CD4-positive, alpha-beta T cell treated with Interleukin-17A for 4 hours (primary cell): ENCODE data around the gene FBLN2.
"Not testable (repeated sequence)": the region's sequence is repeated elsewhere in the genome, so short reads cannot be mapped to it uniquely, and the experiment has no call there.

Experiments used
- DNase-seq: peaks from one replicate; pipeline ENCODE4 v3.0.0-alpha.2; 2020; ENCODE audit warnings: mixed read lengths

FBLN2 gene

DNA sequence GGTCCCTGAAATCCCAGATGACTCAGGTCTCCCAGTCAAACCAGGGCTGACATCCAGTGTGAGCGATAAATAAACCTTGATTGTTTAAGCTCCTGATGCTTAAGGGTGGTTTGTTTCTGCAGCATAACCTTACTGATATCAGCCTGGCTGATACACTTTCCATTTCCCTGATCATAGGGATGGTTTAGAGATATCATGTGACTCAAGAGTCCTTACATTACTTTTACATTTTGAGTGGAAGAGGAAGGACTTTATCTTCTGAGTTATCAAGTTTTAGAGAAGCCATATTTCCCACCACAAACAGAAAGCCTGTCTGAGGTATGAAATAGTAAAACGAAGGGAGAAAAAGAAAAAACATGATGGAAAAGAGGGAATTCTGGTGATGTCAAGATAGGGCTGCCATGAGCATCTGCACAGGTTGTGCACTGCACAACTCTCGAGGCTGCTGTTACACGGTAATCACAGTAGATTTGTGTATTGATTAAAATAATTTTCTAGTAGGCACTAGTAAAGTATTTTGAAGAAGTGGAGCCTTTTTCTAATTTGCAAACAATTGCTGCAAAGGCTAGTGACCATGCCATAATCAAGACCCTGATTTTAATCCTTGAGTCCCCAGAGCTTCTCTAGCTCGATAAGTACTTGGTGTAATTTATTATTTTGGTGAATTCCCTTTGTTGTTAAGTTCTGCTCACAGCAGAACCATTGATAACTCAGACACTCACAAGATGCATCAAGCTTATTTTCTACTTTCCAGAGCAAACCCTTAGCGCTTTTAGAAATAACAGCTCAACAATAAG, 34.1 kb upstream of the FBLN2 start:
- DNase-seq: no peak

DNA sequence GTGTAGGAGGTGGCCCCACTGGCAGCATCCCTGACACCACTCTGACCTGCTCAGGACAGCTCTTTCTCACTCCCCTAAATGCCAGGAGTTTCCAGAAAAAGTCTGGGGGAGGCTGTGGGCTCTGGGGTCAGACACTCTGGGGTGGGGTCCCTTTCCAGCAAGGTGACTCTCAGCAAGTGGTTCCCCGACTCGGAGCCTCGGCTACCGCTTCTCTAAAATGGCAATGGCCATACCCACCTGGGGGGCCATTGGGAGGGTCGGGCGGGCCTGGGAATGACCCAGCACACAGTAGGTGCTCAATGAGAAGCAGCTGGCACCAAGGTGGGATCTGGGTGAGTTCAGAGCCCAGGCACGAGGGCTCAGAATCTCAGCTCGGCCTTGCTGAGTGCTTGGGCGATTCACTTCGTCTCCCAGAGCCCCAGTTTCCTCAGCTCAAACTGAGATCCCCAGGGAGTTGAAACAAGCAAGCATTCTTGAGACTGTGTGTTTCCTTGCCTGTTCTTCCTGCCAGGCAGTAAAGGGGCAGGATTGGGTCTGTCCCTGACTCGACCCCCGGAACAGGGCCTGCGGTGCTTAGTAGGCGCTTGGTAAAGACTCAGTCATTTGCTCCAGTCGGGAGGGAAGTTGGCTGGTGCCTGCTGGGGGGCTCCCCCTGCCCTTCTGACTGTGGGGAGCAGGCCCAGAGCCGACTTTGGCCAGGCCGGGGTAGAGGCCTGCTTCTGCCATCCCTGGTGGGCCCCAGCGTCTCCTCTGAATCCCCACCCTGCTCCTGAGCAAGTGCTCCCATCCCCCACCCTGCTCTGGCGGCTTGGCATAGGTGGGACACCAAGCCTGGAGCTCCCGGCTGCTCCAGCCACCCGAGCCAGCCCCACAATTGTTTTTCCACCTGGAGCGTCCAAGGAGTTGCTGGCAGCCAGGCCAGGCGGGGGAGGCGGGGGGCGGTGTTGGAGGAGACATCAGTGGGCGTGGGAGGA, 32.9 kb upstream of the FBLN2 start:
- DNase-seq: no peak

DNA sequence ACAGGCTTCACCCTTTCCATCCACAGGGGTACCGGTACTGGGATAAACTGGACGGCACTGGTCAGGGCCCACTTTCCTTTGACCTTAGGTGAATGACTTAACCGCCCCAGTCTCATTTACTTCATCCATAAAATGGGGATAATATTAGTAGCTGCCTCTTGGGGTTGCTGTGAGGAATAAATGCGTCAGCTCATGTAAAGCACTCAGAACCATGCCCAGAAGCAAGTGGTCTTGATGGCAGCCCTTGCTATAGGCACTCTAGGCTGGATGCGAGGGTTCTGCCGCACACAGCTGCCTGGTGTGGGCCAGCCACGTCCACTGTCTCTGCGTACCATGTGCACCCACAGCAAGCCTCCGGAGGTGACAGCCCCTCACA, 32.2 kb upstream of the FBLN2 start:
- no peak for DNase-seq

DNA sequence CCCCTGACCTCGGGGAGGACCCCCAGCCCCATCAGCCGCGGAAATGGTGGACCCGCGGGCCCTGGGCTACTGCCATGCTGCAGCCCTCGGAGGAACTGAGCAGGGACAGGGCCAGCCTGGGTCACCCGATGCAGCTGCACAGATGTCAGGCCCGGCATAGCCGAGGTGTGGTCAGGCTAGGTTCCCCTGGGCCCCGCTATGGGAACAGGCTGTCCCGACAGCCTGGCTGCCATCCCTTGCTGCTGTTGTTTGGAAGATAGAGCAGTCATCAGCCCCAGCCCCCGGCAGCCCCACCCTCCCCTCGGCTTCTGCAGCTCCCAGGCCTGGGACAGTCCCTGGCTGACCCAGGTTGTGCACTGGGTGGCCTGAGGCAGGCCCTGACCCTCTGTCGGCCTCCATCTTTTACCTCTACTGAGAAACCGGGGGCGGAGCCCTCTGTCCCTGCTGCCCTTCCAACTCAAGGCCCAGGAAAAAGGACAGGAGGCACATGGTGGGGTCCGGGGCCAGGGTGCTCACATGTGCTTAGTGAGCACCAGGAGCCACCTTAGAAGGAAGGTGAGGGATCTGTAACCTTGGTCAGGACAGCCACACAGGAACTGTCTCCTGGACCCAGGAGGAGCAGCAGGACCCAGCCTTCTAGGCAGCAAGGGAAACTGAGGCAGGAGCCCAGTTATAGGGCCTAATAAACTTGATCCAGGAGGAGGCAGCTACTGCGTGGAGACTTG, 31.5 kb upstream of the FBLN2 start:
- DNase-seq: no peak

DNA sequence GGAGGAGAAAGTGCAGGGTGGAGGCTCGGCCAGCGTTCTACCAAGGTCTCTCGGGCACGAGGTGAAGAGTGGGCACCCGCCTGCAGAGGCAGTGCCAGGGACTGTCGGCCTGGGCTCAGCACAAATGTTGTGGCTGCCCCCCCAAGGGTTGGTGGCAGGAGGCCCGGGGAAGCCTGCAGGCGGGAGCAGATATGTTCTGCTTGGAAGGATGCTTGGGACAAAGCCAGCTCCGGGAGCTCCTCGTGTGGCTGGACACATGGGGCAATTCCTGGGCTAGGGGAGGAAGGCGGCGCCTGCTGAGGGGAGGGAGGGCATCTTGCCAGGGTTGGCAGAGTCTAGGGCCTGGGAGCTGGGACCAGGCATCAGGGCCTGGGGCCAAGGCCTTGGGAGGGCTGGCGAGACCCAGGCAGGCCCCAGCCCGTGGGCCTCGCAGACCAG, 30.4 kb upstream of the FBLN2 start:
- no peak for DNase-seq

DNA sequence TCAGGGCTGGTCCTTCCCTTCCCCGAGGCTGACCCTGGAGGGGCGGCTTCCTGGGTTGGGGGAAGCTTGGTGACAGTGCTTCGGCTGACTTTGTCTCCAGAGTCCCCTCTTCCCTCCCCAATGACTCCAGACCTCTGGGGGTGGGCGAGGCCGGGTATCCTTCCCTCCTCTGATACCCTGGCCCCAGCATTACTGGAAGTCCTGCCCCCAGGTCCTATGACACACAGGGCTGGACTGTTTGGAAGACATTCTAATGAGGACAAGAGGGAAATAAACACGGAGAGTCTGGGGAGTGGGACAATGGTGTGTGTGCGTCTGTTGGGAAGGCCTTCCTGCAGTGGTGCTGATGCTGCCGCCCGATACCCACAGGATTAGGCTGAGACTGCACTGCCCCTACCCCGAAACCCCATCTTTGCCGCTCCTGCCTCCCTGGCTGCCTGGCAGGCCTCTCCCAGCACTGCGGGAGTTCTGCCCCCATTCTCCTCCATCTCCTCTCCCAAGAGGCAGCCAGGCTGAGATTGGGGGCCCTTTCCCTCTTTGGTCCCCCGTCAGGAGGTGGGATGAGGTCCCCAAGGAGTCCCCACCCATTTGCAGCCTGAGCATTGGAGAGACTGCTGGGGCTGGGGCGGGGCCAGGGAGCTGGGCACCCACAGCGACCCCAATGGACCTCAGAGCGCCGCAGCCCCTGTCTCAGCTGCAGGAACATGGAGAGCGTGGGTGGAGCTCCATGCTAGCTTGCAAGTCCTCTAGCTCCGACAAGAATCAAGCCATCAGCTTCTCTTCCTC, 29.7 kb upstream of the FBLN2 start:
- no peak for DNase-seq

DNA sequence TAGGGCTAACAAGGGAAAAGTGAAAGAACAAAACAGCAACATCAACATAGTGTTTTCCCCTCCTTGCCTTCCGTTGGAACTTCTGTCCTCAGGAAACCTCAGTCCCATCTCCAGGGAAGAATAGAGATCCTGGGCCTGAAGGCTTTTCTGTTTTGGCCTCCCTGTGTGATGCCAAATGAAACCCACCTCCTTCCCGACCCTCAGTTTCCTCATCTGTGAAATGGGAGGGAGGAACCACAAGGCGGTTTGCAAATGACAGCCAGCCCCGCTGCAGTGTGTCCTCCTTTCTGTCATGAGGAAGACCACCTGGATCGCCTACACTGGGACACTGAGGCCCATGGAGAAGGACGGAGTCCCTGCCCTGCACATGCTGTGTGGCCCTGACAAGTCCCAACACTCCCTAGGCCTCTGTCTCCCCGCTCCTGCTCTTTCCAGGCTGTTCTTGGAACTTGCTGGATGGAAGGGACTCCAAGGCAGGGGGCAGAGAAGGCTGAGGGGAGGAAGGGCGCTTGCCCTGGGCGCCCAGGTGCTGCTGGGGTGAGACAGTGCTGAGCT, 28.5 kb upstream of the FBLN2 start:
- no peak for DNase-seq

DNA sequence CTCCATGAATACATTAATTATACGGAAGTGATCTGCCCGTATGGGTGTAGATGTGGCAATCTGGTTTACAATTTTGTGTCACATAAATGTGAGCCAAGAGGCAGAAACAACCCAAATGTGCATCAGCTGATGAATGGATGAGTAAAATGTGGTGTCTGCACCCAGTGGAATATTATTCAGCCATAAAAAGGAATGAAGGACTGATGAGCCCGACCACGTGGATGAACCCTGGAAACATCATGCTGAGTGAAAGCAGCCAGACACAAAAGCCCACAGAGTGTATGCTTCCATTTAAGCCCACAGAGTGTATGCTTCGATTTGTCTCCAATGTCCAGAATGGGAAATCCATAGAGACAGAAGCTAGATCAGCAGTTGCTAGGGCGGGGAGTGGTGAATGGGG, 27.6 kb upstream of the FBLN2 start:
- DNase-seq: no peak

DNA sequence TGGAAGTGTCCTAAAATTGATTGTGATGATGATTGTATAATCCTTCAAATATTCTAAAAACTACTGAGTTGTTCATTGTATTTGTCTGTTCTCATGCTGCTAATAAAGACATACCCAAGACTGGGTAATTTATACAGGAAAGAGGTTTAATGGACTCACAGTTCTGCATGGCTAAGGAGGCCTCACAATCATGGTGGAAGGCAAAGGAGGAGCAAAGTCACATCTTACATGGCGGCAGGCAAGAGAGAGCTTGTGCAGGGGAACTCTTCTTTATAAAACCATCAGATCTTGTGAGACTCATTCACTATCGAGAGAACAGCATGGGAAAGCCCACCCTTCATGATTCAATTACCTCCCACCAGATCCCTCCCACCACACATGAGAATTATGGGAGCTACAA, 27.2 kb upstream of the FBLN2 start:
- not testable (repeated sequence) for DNase-seq

DNA sequence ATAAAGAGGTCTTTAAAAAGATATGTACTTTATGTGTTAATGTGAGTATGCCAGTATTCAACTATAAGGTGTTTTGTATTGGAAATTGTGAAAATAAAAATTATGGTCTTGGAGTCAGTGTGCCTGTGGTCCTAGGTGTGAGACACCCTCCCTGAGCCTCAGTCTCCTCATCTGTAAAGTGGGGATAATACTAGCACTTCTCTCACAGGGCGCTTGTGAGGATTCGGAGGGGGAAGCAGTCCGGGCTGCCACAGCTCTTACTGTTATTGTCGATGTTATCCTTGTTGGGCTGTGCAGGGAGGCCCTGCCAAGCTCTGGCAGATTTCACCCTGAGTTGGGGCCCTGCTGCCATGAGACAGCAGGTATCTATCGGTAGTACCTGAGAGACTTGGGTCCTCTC, 26.7 kb upstream of the FBLN2 start:
- DNase-seq: no peak

DNA sequence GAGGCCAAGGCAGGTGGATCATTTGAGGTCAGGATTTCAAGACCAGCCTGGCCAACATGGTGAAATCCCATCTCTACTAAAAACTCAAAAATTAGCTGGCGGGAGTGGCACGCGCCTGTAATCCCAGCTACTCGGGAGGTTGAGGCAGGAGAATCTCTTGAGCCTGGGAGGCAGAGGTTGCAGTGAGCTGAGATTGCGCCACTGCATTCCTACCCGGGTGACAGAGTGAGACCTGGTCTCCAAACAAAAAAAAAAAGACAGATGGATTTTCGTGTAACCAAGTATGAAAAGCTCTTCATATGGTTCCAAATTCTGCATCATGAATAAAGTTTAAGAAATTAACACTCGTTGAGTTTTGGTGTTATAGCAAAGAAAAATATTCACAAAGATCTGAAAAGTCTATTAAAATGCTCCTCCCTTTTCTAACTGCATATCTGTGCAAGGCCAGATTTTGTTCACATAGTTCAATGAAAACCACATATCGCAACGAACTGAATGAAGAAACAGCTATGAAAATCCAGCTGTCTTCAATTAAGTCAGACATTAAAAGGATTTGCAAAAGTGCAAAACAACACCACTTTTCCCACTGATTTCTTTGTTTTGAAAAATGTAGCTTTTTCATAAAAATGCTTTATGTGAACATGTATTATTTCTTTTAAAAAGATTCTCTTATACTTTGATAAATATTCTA, 23.8 kb upstream of the FBLN2 start:
- no peak for DNase-seq

DNA sequence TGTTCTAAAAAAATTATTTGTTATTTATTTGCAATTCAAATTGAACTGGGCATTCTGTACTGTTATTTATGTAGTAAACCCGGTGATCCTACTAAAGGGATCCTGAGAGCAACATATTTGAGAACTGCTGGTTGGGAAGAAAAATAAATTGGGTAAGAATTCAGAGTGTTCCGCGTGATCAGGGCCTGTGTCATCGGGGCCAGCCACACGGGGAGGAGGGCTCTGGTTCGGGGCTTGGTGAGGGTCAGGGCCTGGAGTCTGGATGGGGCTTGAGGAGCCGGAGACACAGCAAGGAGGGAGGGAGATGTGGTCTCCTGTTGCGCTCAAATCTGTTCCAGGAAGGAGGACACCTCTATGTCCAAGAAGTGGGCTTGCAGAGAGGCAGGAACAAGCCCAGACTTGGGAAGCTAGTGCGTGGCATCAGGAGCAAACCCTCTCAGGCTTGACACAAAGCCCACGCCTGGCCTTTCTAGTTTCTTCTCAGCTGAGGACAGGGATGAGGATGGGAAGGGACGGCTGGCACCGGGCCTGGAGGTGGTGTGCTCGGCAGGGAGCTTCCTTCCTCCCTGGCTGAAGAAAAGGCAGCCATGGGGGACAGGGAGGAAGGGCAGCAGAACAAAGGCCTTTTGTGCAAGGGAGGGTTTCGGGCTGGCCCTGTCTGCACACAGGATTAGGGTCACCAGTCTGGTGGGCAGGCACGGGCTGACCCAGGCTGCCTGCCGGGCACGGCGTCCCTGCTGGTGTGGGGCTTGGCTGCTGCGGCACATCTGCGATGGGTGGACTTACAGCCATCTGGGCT, 22.9 kb upstream of the FBLN2 start:
- DNase-seq: no peak

DNA sequence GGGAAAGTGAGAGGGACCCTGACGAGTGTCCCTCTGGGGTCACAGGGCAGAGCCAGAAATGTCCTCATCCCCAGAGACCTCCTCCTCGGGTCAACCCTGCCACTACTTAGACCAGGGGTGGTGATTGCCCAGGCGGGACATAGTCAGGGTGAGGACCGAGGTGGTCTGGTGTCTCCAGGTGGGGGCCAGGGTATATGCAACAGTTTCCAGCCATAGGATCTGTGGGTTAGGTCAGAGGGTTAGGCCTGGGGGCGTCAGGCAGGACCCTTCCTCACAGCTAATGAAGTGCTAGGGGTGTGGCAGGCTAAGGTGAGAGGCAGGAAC, 22.3 kb upstream of the FBLN2 start:
- no peak for DNase-seq

DNA sequence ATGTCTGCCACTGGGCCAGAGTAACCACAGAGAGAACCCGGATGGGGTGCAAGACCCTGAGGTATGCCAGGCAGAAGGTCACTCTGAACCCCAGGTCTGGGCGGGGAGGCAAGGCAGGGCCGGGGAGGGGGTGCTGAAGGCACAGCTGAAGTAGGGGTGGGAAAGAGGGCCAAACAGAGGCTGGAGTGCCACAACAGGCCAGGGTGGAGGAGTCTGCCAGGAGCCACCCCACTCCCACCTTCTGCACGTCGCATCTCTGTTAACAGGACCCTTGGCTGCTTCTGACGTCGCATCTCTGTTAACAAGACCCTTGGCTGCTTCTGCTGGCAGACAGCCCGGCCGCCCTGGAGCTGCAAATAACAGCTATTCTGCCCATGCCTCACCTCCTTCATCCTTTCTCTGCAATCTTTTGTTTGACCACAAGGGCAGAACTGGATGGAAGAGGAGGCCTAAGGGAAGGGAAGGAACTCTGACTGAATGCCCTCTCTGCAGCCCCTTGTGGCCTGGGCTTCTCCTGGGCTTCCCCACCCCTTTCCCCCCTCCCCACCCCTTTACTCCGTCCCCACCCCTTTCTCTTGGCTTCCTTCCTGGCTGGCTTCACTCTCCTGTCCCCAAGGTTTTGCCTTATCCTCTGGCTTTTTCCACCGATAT, 20.6 kb upstream of the FBLN2 start:
- no peak for DNase-seq

DNA sequence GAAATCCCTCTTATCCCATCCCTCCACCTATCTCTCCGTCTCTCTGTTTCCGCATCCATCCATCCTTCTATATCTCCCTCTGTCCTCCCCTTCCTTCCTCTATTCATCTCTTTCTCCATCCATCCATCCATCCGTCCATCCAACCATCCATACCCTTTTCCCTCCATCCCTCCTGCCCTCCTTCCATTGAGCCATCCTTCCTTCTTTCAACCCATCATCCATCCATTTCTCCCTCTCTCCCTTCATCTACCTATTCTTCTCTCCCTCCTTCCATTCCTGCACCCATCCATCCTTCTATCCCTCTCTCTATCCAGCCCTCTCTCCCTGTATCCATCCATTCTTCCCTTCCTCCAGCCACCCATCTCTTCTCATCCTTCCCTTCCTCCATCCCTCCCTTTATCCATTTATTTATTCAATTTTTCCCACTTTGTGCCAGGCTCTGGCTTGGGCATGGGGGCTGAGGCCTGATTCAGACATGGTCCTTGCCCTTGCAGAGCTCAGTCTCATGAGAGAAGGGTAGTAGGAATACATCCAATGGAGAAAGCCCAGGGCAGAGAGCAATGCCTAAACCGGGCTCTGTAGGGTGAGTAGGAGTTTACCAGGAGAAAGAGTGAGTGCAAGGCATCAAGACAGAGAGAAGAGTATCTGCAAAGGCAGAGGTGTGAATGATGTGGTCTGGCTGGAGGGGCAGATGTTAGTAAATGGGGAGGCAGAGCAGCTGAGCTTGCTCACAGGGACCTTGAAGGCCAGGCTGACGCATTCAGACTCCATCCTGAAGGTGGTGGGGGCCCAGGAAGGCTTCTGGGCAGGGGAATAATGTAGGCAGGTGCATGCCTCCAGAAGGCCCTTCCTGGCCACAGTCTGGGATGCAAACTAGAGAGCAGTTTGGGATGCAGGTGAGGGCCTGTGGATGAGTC, 19.5 kb upstream of the FBLN2 start:
- DNase-seq: no peak

DNA sequence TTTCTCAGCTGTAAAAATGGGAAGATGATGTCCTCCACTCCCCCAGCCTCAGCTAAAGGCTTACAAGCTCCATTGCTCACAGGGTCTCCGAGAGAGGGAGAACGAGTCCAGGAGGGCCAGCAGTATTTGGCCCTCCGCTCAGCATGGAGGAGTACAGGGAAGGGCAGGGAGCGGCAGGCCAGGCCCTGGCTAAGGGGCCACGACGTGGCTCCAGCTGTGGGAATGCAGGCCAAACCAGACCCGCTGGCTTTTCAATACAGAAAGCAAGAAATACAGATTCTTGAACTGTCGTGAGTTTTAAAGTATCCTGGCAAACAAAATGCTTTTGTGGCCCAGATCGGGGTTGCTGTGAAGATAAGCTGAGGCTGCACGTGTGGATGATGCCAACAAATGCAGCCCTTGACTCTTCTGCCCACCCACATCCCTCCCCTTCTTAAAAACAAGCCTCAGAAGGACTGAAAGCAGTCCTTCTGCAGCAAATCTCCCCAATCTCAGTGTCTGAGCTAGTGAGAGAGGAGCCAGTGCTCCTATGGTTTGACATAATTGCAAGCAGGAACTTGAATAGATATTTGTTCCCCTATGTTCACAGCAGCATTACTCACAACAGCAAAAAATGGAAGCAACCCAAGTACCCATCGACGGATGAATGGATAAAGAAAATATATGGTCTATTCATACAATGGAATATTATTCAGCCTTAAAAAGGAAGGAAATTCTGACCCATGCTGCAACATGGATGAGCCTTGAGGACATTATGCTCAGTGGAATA, 18.5 kb upstream of the FBLN2 start:
- DNase-seq: no peak

DNA sequence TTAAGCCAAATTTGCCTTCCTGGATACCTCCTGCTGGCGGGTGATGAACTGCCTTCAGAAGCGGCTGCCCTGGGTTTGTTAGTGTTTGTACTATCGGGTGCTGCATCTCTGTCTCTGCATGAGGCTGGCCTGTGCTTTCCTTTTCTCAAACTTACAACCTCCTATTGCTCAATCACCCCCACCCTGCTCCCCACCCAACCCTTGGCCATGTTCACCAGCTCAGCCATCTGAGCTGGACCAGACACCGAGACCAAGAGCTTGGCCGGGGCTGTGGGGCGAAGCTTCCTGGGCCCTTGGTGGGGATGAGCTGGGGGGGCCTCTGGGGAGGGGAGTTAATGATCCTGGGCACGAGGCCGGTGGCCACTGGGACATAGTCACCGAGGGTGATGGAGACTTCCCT, 16.8 kb upstream of the FBLN2 start:
- no peak for DNase-seq

DNA sequence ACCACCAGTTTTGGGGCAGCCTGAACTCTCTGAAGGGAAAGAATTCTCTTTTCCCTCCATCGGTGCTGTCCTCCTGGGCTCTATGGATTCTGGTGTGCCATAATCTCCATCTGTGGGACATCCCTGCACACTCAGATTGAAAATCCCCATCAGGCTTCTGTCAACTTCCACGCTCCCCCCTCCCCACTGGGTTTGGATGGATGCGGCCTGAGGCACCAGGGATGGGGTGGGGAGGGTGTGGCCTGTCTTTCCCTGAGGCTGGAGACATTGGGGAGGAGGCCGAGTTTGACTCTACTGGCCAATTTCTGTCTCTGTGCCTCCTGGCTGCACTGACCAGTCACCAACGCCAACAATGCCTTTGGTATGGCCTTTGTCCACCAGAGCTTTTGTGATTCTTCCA, 16.3 kb upstream of the FBLN2 start:
- DNase-seq: no peak
